HAP-1 (cell line): Measurements from ENCODE around the gene TTBK2.

Experiments used
- DNase-seq, 2 experiments: peaks; one replicate each; pipeline ENCODE4 v3.0.0-alpha.2; 2016 to 2020; ENCODE audit warnings: low spot score in 2 of 2
- H3K27me3 ChIP-seq: fragments of 250-450 bp; sonication (Bioruptor Pico); 2 replicates; pipeline ENCODE4 v1.5.1; 2020; ENCODE audit warnings: low read depth, mild to moderate bottlenecking, moderate library complexity
- H3K36me3 ChIP-seq: fragments of 250-450 bp; sonication (Bioruptor Pico); replicated peaks from 2 replicates; pipeline ENCODE4 v1.5.1; 2020; ENCODE audit warnings: mild to moderate bottlenecking
- H3K4me1 ChIP-seq: fragments of 250-450 bp; sonication (Bioruptor Pico); 2 replicates; pipeline ENCODE4 v1.5.1; 2020; ENCODE audit warnings: mild to moderate bottlenecking
- H3K4me3 ChIP-seq: fragments of 250-450 bp; sonication (Bioruptor Pico); 2 replicates; pipeline ENCODE4 v1.5.1; 2020; ENCODE audit warnings: mild to moderate bottlenecking, moderate library complexity
- H3K9me3 ChIP-seq: fragments of 250-450 bp; sonication (Bioruptor Pico); 2 replicates; pipeline ENCODE4 v1.5.1; 2020; ENCODE audit warnings: mild to moderate bottlenecking, moderate library complexity
- in situ Hi-C: fragments of 300-500 bp; cut with MboI; formaldehyde crosslinking; loops from 3 replicates; pipeline ENCODE4 v1.14.3; 2020; ENCODE audit warnings: low sequenced_read_pairs, inconsistent platforms, mixed read lengths

TTBK2 gene

GRCh38 chr15:42731461-42731860, 189.1 kb downstream of the TTBK2 start:
- in situ Hi-C loops, result loop anchor here (25.0 kb wide), 1 partner anchor 556 kb away; no protein-coding TSS in a partner anchor
- Histone ChIP-seq H3K4me1 (peaks cover 6% of the 10 kb centered on the region; the same call in 1 of the 2 replicates), H3K4me3 (no peak overlapping the region), H3K27me3 (no peaks in the 10 kb centered on the region), H3K9me3 (no peaks in the 10 kb centered on the region), H3K36me3 (peaks cover 82% of the 10 kb centered on the region)
- no peak for DNase-seq

- no peaks in the 10 kb centered on the region; the same call in 1 of the 2 replicates for H3K4me1 ChIP-seq
- H3K27me3 ChIP-seq, result no peaks in the 10 kb centered on the region
- H3K9me3 ChIP-seq, result no peaks in the 10 kb centered on the region
- in situ Hi-C loops, result loop anchor here (25.0 kb wide), 1 partner anchor 557 kb away; no protein-coding TSS in a partner anchor
- H3K4me3 ChIP-seq, result no peak overlapping the region
- peaks cover 90% of the 10 kb centered on the region for H3K36me3 ChIP-seq
- no peak for DNase-seq
Observed at GRCh38 chr15:42730536-42730935, 190.0 kb downstream of the TTBK2 start.

GRCh38 chr15:42730135-42730534, 190.4 kb downstream of the TTBK2 start:
- no peaks in the 10 kb centered on the region for H3K4me1 ChIP-seq
- no peak for DNase-seq
- no peak overlapping the region for H3K4me3 ChIP-seq
- no peaks in the 10 kb centered on the region for H3K27me3 ChIP-seq
- no peaks in the 10 kb centered on the region for H3K9me3 ChIP-seq
- in situ Hi-C loops, result loop anchor here (25.0 kb wide), 1 partner anchor 557 kb away; no protein-coding TSS in a partner anchor
- H3K36me3 ChIP-seq, result peaks cover 91% of the 10 kb centered on the region

- no peaks in the 10 kb centered on the region for H3K9me3 ChIP-seq
- H3K4me3 ChIP-seq, result no peak overlapping the region
- no peaks in the 10 kb centered on the region for H3K27me3 ChIP-seq
- in situ Hi-C loops, result loop anchor here (25.0 kb wide), 1 partner anchor 558 kb away; no protein-coding TSS in a partner anchor
- DNase-seq, result no peak
- peaks cover 94% of the 10 kb centered on the region for H3K36me3 ChIP-seq
- H3K4me1 ChIP-seq, result no peaks in the 10 kb centered on the region
Observed at GRCh38 chr15:42729409-42729808, 191.2 kb downstream of the TTBK2 start.

- H3K4me3 ChIP-seq, result no peak overlapping the region
- in situ Hi-C loops, result loop anchor here (25.0 kb wide), 1 partner anchor 558 kb away; no protein-coding TSS in a partner anchor
- H3K4me1 ChIP-seq, result no peaks in the 10 kb centered on the region
- peaks cover 94% of the 10 kb centered on the region for H3K36me3 ChIP-seq
- no peaks in the 10 kb centered on the region for H3K9me3 ChIP-seq
- no peaks in the 10 kb centered on the region for H3K27me3 ChIP-seq
- no peak for DNase-seq
Observed at GRCh38 chr15:42728972-42729371, 191.6 kb downstream of the TTBK2 start.

GRCh38 chr15:42728560-42728959, 192.0 kb downstream of the TTBK2 start:
- DNase-seq, result no peak
- Histone ChIP-seq H3K4me3 (no peak overlapping the region), H3K36me3 (peaks cover 94% of the 10 kb centered on the region), H3K27me3 (no peaks in the 10 kb centered on the region), H3K9me3 (no peaks in the 10 kb centered on the region), H3K4me1 (no peaks in the 10 kb centered on the region)
- in situ Hi-C loops, result loop anchor here (25.0 kb wide), 1 partner anchor 559 kb away; no protein-coding TSS in a partner anchor

GRCh38 chr15:42727750-42728381, 192.7 kb downstream of the TTBK2 start:
- in situ Hi-C loops, result loop anchor here (25.0 kb wide), 1 partner anchor 559 kb away; no protein-coding TSS in a partner anchor
- Histone ChIP-seq H3K27me3 (no peaks in the 10 kb centered on the region), H3K4me1 (no peaks in the 10 kb centered on the region), H3K4me3 (no peak overlapping the region), H3K36me3 (peaks cover 94% of the 10 kb centered on the region), H3K9me3 (no peaks in the 10 kb centered on the region)
- DNase-seq, result no peak

- Histone ChIP-seq H3K4me1 (no peaks in the 10 kb centered on the region), H3K27me3 (no peaks in the 10 kb centered on the region), H3K4me3 (no peak overlapping the region), H3K36me3 (peaks cover 80% of the 10 kb centered on the region), H3K9me3 (no peaks in the 10 kb centered on the region)
- no peak for DNase-seq
- in situ Hi-C loops, result loop anchor here (25.0 kb wide), 1 partner anchor 561 kb away; no protein-coding TSS in a partner anchor
Observed at GRCh38 chr15:42726114-42726513, 194.5 kb downstream of the TTBK2 start.

GRCh38 chr15:42725331-42725903, 195.2 kb downstream of the TTBK2 start:
- Histone ChIP-seq H3K9me3 (no peaks in the 10 kb centered on the region), H3K36me3 (peaks cover 73% of the 10 kb centered on the region), H3K4me3 (no peak overlapping the region), H3K4me1 (no peaks in the 10 kb centered on the region), H3K27me3 (no peaks in the 10 kb centered on the region)
- no peak for DNase-seq
- in situ Hi-C loops, result loop anchor here (25.0 kb wide), 1 partner anchor 562 kb away; no protein-coding TSS in a partner anchor

GRCh38 chr15:42724276-42724675, 196.3 kb downstream of the TTBK2 start:
- H3K4me3 ChIP-seq, result no peak overlapping the region
- peaks cover 74% of the 10 kb centered on the region for H3K36me3 ChIP-seq
- in situ Hi-C loops, result no loop called here

GRCh38 chr15:42723068-42723467, 197.5 kb downstream of the TTBK2 start:
- Histone ChIP-seq H3K27me3 (no peaks in the 10 kb centered on the region), H3K4me1 (no peaks in the 10 kb centered on the region), H3K4me3 (no peak overlapping the region), H3K9me3 (no peaks in the 10 kb centered on the region), H3K36me3 (peaks cover 67% of the 10 kb centered on the region)
- in situ Hi-C loops, result no loop called here
- DNase-seq, result no peak

More at GRCh38 chr15:42724276-42724675, 196.3 kb downstream of the TTBK2 start:
- H3K27me3 ChIP-seq, result no peaks in the 10 kb centered on the region
- H3K4me1 ChIP-seq, result no peaks in the 10 kb centered on the region
- DNase-seq, result no peak
- no peaks in the 10 kb centered on the region for H3K9me3 ChIP-seq

GRCh38 chr15:42721916-42722315, 198.7 kb downstream of the TTBK2 start:
- in situ Hi-C loops, result no loop called here
- Histone ChIP-seq H3K27me3 (no peaks in the 10 kb centered on the region), H3K9me3 (no peaks in the 10 kb centered on the region), H3K4me3 (no peak overlapping the region), H3K4me1 (no peaks in the 10 kb centered on the region), H3K36me3 (peaks cover 55% of the 10 kb centered on the region)
- DNase-seq, result no peak

- in situ Hi-C loops, result no loop called here
- H3K9me3 ChIP-seq, result no peaks in the 10 kb centered on the region
- no peaks in the 10 kb centered on the region for H3K4me1 ChIP-seq
- H3K4me3 ChIP-seq, result no peak overlapping the region
- peaks cover 47% of the 10 kb centered on the region for H3K36me3 ChIP-seq
- H3K27me3 ChIP-seq, result no peaks in the 10 kb centered on the region
- DNase-seq, result no peak
Observed at GRCh38 chr15:42721016-42721415, 199.6 kb downstream of the TTBK2 start.

- H3K27me3 ChIP-seq, result no peaks in the 10 kb centered on the region
- H3K4me3 ChIP-seq, result no peak overlapping the region
- no peak for DNase-seq
- H3K9me3 ChIP-seq, result no peaks in the 10 kb centered on the region
- peaks cover 38% of the 10 kb centered on the region for H3K36me3 ChIP-seq
- in situ Hi-C loops, result no loop called here
- no peaks in the 10 kb centered on the region for H3K4me1 ChIP-seq
Observed at GRCh38 chr15:42720071-42720470, 200.5 kb downstream of the TTBK2 start.
